Ishikawa (cell line): Measurements from ENCODE around the gene MYLK.

Source experiments
- EGR1 ChIP-seq: IDR thresholded peaks from 2 replicates; pipeline ENCODE4 v1.6.1; 2012
- EP300 ChIP-seq: IDR thresholded peaks from 2 replicates; pipeline ENCODE4 v1.6.1; 2012; ENCODE audit warnings: borderline replicate concordance
- RAD21 ChIP-seq: IDR thresholded peaks from 2 replicates; pipeline ENCODE4 v1.6.1; 2012; ENCODE audit warnings: low read depth
- ZBTB7A ChIP-seq: IDR thresholded peaks from 2 replicates; pipeline ENCODE4 v1.6.1; 2012; ENCODE audit warnings: low read depth
- TF ChIP-seq, protein P1 (sequence below): IDR thresholded peaks from 2 replicates; pipeline ENCODE4 v1.6.1; 2012; ENCODE audit warnings: low read depth, mild to moderate bottlenecking
- TF ChIP-seq, protein P2 (sequence below): IDR thresholded peaks from 2 replicates; pipeline ENCODE4 v1.6.1; 2012

DNA sequence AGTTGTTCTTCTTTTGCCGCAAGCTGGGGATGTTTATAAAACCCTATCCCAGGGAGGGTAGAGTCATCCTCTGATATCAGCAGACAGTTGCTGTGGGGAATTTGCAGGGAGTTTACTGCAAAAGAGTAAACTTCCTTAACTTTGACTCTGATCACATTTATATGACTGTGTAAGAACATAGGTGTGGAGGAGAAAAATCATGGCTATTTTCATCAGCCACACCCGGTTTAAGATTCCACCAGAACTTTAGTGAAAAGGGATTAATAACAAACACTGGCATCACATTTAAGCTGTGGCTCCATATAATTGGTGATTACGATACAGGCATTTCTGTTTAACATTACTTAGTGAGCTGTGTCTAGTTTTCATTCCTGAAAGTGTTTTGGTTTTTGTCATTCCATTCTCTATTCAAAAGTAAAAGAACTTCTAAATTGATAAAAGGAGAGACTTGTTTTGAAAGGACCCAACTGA is 143.1 kb downstream of the MYLK start:
- TF ChIP-seq, protein P1, sequence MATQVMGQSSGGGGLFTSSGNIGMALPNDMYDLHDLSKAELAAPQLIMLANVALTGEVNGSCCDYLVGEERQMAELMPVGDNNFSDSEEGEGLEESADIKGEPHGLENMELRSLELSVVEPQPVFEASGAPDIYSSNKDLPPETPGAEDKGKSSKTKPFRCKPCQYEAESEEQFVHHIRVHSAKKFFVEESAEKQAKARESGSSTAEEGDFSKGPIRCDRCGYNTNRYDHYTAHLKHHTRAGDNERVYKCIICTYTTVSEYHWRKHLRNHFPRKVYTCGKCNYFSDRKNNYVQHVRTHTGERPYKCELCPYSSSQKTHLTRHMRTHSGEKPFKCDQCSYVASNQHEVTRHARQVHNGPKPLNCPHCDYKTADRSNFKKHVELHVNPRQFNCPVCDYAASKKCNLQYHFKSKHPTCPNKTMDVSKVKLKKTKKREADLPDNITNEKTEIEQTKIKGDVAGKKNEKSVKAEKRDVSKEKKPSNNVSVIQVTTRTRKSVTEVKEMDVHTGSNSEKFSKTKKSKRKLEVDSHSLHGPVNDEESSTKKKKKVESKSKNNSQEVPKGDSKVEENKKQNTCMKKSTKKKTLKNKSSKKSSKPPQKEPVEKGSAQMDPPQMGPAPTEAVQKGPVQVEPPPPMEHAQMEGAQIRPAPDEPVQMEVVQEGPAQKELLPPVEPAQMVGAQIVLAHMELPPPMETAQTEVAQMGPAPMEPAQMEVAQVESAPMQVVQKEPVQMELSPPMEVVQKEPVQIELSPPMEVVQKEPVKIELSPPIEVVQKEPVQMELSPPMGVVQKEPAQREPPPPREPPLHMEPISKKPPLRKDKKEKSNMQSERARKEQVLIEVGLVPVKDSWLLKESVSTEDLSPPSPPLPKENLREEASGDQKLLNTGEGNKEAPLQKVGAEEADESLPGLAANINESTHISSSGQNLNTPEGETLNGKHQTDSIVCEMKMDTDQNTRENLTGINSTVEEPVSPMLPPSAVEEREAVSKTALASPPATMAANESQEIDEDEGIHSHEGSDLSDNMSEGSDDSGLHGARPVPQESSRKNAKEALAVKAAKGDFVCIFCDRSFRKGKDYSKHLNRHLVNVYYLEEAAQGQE, result no peak
- no peak for TF ChIP-seq ZBTB7A
- TF ChIP-seq, protein P2, sequence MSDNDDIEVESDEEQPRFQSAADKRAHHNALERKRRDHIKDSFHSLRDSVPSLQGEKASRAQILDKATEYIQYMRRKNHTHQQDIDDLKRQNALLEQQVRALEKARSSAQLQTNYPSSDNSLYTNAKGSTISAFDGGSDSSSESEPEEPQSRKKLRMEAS, result no peak
- TF ChIP-seq EGR1, result no peak
- TF ChIP-seq RAD21, result no peak
- TF ChIP-seq EP300, result no peak
